ENCODE data around the gene SLC25A22.

The SLC25A22 gene

DNA sequence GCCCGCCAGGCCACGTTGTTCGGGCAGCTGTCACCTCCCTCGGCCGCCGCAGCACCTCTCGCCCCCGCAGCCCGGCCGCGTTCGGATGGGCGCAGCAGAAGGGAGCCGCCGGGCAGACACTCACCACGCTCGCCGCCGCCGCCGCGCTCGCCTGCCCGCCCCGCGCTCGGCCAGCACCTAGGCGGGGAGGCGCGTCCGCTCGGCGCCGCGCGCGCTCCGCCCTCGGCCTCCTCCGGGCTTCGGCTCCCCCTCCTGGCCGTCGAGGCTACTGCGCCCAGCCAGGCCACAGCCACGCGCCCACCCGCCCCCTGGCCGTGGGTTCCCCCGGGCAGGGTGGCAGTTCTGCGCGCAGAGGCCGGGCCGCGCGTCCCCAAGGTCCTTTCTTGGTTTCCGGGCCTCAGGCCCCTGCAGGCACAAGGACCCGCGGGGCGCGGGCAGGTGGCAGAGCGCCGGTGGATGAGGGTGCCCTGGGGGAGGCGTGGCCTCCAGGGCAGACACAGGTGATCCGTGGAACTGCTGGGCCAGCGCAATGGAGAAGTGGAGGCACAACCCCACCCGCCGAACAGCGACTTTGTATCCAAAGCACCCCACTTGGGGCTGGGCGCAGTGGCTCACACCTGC is at the start of gene SLC25A22:
Gene SLC25A22, minus strand, starts transcription at position 189 of the 621 bp plus-strand sequence. CDS start 3,275 bp downstream, outside the sequence.
- DNase-seq (ENCODE audit: low read depth) = peak; percentile 80

DNA sequence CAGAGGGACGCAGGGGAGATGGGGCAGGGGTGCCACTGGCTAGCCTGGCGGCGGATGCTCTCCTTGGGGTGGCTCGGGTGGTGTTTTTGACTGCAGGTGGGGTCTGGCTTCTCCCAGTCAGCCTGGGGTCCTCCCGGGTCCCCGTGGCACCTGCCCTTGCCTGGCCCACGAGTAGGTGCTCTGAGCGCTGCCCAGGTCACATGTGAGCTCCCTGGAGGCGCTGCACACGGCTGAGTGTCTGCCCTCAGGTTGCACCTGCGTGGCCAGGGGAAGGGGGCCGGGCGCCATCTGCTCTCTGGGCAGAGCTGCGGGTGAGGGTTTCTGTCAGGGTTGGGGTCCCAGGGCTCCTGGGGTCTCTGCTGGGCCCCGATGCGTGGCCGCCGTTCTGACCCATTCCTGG is 49.8 kb upstream of the SLC25A22 start:
- no peak for DNase-seq (ENCODE audit: low read depth)

DNA sequence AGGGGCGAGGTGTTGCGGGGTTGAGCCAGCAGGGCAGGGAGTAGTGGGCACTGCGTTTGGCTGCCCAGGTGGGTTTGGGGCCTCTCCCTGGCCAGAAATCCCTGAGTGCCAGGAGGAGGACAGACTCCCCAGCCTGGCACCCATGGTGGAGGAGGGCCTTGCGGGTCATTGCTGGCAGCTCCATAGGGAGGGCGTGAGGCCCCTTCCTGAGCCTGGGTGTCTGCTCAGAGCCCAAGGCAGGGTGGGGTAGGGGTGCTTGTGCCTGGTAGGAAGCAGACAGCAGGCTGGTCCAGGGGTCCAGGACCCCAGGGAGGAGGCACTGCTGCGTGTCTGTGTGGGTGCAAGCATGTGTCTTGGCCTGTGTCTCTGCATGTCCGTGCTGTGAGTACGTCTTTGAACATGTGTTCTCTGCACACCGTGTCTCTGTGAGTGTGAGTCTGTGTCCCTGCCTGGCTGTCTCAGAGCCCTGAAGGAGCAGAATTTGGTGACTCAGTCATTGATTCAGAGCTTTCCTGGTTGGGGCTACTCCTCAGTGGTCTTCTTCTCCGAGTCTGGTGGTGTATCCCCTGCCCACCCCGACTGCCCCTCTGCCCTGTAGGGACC is 48.5 kb upstream of the SLC25A22 start:
- DNase-seq (ENCODE audit: low read depth) = no peak

DNA sequence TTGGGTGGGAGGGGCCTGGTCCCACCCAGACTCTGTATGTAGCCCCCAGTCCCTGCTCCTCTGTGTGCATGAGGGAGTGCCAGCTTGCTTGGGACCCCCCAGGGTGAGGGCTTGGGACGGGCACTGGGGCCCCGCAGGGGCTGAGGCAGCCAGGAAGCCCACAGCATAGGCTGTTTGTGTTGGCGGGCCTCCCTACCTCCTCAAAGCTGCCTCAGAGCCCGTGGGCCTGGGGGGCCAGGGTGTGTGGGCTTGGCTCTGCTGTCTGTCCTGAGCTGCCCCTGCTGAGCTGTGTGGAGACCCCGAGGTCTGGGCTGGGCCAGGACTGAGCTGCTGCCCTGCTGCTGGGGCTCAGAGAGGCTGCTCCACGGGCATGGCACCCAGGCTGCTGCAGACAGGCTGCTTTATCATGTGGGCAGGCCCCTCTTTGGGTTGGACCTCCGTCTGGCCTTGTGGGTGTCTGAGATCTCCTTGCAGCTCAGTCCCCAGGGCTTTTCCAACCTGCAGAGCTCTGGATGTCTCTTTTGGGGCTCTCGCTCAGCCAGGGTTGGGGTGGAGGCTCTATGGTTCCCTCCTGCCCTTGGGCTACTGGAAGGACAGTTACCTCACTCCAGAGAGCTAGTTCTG is 47.9 kb upstream of the SLC25A22 start:
- no peak for DNase-seq (ENCODE audit: low read depth)

DNA sequence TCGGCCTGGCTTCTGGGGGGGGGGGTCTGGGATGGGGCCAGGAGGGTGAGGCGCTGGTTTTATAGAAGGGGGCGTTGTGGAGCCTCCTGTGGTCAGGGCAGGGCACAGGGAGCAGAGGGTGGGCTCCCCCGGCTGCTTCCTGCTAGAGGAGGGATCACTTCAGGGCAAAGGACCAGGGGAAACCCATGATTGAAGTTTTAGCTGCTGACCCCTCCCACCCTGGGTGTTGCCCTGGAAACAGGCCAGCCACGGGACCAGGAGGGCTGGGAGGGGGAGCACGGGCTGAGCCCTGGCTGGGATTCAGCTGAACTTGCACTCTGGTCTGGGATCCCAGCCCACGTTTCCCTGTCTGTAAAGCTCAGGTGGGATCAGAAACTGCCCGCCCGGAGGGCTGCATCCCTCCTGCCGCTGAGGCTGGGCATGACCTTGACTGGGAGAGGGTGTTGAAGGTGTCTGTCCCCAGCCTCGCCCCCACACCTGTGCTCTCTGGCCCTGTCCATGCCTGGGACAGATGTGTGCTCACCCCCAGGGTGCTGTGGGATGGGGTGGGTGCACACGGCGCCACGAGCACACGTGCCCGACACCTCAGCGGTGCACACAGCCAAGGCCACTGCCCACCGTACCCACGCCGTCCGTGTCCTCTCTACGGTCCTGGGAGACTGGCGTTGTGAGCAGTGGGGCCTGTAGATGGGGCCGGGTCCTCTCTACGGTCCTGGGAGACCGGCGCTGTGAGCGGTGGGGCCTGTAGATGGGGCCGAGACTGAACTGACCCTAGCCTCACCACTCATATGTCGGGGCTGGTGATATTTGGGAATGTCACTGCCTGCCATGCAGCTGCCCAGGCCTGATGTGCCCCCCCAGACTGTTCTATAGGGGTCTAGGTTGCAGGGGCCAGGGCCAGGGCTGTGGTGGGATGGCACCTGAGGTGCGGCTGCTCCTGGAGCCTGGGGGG is 46.9 kb upstream of the SLC25A22 start:
- no peak for DNase-seq (ENCODE audit: low read depth)

DNA sequence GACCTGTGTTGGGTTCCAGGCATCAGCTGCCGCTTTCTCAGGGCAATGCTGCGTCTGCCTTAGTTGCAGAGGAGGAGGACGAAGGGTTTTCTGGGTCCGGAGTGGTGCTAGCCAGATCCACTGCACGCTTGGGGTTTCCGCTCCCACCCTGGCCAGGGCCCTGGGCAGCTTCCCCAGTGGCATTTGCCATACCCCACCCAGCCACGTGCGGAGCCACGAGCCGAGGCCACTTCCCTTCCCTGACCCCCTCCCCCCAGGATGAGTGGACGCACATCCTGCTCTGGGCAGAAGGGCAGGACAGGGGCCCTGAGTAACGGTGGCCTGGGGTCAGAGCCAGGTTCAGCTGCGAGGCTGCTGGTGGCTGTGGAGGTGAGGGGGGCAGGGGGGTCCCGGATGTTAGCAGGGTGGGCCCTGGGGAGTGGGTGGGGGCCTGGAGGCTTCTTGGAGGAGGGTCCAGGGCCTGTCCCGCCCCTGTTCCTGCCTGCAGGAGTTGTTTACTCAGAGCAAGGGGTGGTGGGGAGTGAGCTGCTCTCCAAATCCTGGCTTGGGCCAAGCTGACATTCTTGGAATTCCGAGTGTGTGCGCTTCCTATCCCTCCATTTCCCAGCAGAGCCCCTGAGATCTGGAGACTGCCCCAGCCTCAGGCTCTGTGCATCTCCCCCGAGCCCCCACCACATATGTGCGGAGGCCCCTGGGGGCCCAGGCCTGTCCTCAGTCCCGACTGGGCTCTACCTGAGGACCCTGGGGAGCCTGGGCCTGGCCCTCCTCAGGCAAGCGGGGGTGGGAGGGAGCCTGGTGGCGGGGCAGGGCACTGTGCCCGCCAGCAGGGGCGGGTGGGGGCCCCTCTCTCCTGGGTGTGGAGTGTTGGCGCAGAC is 46.0 kb upstream of the SLC25A22 start:
- no peak for DNase-seq (ENCODE audit: low read depth)

DNA sequence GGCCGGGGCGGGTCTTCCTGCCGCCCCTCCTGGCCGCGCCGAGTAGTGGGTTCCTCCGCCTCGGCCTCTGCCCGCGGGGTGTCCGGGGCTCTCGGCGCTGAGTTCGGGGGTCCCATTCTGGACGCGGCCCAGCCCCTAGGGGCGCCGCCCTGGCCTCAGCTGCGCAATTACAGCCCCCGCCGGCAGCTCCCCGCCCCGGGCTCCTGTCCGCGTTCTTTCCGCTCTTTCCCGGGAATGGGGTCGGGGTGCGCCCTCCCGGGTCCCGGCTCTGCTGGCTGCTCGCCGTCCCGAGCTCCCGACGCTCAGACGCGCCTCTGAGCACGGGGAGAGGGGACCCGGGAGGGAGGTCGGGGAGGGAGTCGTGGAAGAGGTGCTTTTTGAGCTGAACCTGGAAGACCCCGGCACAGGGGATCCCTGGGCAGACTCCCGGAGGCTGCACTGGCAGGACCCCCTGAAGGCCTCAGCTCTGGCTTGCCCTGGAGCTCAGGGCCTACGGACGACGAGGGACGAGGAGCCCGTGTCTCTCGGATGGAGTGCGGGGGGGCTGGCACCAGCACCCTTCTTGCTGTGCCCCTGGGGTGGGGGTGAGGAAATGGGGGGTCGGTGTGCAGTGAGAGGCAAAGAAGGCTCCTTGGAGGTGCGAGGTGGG is 45.1 kb upstream of the SLC25A22 start:
- no peak for DNase-seq (ENCODE audit: low read depth)

DNA sequence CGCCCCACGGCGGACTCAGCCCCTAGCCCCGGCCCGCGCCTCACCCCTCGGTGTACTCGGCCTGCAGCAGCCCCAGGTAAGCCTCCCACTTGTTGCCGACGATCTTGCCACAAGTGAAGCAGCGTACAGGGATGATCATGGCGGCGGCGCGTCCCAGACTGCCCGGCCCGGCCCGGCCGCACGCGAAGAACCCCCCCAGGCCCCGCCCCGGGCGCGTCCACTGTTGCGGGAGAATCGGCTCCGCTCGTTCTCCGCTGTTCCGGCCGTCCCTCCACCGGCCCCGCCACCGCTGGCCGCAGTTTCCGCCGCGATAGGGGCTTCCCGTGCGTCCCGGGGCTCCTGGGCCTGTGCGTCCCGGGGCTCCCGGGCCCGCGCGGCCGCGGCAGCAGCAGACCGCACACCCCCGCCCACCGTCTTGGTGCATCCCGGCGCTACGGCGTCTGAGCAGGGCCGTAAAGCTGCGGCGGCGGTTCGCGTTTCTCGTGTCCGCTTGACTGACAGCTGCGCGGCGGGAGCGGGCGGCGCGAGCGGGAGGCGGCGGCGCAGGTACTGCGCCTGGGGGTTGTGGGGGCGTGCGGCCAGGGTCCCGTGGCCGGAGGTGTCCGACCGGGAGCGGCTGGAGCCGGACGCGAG is 44.4 kb upstream of the SLC25A22 start, which contains the start of the genes POLR2L and TSPAN4:
Gene POLR2L, minus strand, starts transcription at position 160 of the 633 bp plus-strand sequence. Its CDS starts 21 bp downstream, at position 139.
Gene TSPAN4, plus strand, starts transcription at position 483 of the 633 bp plus-strand sequence. CDS start 7,453 bp downstream, outside the sequence.
- peak; percentile 84 for DNase-seq (ENCODE audit: low read depth)

DNA sequence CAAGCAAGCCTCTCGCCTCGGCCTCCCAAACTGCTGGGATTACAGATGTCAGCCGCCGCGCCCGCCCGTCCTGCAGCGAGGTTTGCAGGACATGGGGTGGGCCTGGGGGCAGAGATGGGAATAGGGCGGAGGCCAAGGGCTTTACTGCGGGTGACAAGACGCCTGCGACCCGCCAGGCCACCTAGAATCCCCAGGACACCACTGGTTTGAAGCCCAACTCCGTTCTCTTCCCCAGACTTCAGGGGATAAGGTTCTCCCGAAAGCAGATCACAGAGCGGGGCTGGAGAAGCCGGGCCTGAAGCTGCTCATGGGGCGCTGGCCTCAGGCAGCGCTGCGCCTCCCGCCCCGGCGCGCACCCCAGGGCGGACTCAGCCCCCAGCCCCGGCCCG is 43.9 kb upstream of the SLC25A22 start:
- no peak for DNase-seq (ENCODE audit: low read depth)

DNA sequence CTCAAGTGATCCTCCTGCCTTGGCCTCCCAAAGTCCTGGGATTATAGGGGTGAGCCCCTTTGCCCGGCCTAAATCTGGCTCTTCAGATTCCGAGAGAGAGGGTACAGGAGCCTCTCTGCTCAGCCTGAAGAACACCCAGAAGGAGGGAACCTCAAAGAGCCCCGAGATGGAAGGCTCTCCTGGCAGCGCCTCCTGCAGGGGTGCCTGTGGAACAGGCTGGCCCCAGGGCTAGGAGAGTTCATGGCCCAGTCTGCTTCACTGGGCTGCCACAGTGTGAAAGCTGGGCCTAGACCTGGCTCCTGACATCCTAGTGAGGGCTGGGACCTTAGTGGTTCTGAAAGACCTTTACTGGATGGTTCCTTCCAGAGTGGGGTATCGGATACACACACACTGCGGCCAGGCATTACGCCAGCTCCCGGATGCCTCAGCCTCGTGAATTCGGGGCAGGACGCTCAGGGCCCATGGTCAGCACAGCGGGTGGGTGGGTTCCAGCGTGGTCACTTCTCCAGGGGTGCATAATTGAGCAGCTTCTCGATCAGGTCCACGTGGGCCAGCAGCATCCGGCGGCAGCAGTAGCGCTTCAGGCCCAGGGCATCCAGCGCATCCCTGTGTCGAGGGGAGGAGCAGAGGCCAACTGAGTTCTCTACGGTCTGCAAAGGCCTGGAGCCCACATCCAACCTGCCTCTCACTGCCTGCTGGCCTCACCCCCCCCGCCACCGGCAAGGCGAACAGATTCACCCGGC is 42.0 kb upstream of the SLC25A22 start:
- DNase-seq (ENCODE audit: low read depth) = no peak

DNA sequence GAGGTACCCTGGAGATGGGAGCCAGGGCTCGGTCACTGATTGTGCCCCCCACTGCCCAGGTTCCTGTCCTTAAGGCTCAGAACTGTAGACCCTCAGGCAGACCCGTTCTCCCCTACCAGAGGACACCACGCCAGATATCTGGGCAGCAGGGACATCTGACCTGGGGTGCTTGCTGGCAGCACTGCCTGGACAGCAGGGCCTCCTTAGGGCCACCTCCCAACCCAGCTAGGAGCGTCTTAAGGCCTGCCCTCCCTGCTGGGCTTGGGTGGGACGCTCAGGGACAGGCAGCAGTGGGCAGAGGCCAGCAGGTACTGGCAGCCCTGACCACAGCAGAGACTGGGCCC is 41.2 kb upstream of the SLC25A22 start:
- no peak for DNase-seq (ENCODE audit: low read depth)

DNA sequence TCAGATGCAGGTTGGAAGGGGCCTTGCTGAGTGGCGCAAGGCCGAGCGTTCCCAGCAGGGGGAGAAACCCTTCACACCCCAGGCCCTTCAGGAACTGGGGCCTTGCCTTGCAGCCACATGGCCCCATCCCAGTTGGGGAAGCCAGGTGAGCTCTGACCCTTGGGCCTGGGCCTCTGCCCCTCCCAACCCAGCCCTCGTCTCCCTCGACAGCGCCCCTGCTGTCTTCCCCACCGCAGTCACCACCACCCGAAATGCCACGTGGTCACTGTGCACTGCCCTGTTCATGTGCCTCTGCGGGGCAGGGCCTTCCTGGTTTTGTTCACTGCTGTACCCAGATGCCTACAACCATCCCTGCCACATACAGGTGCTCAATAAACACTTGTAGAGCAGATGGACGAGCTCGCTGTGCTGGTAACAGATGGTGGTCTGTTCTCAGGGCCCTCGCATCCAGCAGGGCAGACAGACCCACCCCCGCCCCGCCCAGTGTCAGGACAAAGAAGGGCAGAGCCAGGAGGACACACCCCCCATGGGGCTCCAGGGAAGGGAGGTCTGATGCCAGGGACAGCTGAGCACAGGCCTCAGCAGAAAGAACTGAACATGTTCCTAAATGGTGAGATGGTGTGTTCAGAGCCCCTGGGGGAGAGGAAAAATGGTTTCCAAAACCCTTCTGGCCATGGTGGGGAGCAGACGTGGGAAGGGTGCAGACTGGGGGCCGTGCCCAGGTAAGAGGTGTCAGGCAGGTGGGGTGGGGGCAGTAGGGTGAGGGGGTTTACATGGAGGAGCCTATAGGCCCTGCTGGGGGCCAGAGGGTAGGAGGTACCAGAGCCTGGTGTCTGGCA is 40.6 kb upstream of the SLC25A22 start:
- no peak for DNase-seq (ENCODE audit: low read depth)

DNA sequence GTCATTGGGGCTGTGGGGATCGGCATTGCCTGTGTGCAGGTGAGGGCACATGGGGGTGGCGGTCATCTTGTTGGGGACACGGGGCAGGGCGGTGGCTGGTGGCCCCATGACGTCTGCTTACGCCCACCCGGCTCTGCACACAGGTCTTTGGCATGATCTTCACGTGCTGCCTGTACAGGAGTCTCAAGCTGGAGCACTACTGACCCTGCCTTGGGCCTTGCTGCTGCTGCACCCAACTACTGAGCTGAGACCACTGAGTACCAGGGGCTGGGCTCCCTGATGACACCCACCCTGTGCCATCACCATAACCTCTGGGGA is 39.9 kb upstream of the SLC25A22 start:
- no peak for DNase-seq (ENCODE audit: low read depth)

DNA sequence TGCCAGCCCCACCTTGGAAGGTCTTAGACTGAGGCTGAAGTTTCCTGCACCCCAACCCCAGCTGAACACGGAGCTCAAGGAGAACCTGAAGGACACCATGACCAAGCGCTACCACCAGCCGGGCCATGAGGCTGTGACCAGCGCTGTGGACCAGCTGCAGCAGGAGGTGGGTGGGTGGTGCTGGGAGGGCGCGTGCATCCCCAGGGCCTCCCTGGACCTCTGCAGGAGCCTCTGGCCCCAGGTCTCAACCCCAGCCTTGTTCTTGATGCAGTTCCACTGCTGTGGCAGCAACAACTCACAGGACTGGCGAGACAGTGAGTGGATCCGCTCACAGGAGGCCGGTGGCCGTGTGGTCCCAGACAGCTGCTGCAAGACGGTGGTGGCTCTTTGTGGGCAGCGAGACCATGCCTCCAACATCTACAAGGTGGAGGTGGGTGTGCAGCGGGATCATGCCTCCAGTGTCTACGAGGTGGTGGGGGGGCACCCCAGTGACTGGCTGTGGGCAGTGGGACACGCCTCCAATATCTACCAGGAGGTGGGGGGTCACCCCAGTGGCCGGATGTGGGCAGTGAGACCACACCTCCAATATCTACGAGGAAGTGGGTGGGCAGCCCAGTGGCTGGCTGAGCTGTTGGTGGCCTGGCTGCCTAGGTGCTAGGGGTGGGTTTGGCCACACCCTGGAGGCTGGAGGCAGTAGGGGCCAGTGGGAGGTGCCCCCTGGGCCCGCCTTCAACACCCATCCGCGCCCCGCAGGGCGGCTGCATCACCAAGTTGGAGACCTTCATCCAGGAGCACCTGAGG is 39.3 kb upstream of the SLC25A22 start:
- no peak for DNase-seq (ENCODE audit: low read depth)

DNA sequence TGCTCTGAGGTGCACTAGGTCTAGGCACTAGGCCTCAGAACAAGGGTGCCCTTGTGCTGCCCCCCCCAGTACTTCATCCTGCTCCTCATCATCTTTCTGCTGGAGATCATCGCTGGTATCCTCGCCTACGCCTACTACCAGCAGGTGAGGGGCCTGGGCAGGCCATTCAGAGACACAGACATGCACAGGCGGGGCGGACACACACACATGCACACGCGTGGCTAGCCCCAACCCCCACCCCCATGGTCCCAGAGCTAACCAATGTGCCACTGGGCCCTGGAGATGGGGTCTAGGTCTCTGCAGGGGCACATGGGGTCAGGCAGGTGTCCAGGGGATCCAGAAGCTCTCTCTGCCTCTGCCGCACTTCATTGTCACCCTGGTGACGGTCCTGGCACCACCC is 38.6 kb upstream of the SLC25A22 start:
- no peak for DNase-seq (ENCODE audit: low read depth)

DNA sequence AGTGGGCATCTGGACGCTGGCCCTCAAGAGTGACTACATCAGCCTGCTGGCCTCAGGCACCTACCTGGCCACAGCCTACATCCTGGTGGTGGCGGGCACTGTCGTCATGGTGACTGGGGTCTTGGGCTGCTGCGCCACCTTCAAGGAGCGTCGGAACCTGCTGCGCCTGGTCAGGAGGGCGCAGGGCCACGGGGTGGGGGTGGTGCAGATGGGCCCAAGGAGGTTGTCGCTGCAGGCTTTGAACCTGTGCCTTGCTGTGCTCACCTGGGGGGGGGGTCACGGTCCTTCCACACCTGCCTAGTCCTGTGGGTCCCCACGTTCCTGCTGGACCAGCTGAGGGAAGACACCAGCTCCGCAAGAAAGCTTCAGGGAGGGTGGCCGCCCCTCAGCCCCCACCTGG is 38.2 kb upstream of the SLC25A22 start:
- no peak for DNase-seq (ENCODE audit: low read depth)

DNA sequence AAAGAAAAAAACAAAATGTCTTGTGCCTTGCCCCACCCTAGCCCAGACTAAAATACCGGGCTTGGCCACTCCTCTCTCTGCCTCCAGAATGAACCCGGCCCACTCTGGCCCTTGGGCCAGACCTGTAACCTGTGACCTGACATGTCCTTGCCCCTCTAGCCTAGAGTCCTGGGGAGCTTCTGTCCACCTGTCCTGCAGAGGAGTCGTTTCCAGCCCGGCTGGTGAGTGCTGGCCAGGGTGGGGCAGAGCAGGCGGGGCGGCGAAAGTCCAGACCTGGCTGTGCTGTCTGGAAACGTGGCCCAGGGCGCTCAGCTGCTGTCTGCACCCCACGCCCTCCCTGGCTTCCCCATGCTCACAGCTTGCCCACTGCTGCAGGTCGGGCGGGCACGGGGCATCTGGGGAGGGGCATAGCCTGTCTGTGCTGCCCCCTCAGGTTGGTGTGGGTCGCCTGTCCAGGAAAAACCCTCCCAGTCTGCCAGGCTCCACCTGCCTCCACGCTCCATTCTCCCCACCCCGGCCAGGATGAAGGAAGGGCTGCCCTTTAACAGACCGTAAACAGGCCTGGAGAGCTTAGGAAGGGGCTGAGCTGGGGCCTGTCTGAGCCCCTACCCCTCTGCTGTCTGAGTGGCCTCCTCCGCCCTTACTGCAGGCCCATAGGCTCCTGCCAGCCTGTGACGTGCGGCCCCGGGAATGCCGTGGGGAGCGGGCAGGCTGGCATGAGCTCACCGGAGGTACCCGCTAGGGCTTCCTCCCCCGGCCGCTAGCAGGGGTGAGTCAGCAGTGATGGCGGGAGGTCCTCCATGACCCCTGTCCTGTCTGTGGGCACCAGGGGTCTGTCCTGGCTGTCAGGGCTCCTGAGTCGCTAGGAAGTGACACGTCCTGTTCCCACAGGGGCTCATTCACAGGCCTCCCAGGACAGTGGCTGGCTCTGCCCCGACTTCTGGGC is 36.6 kb upstream of the SLC25A22 start:
- no peak for DNase-seq (ENCODE audit: low read depth)
